Measurements from ENCODE around the gene NEDD9. TPM values are rescaled to one million over a fixed set of nuclear protein-coding genes. Genes with fewer than 3 reads are reported as not detected.

Gene NEDD9
- total and polyA plus RNA-seq, 10 of the 15 experiments (the other 5 are each of a cell fraction or from before 2014, with no cell fraction given): 4.9 to 92.6 (median 14.6) TPM

GRCh38 chr6:11282245-11282644 lies 49.8 kb upstream of the NEDD9 start:
- H3K4me3 ChIP-seq: no peak overlapping the region
- H3K36me3 ChIP-seq (ENCODE audit: control insufficient read depth in 2 of 2, insufficient read depth in 2 of 2, low read length in 1 of 2): peaks cover 4 to 8% of the 10 kb centered on the region in 2 experiments
- peaks cover 22% of the 10 kb centered on the region for H3K4me1 ChIP-seq (ENCODE audit: control insufficient read depth, insufficient read depth, low read length)
- no peak overlapping the region for H3K27ac ChIP-seq (ENCODE audit: control insufficient read depth, insufficient read depth)
- RAD21 ChIA-PET (ENCODE audit: unreplicated experiment): no interaction called here
- SMC1A ChIA-PET (ENCODE audit: uncharacterized antibody, unreplicated experiment): interaction anchor here (0.9 to 1.4 kb wide), 2 partner anchors 10 to 65 kb away, joined by 3 to 6 read pairs; no protein-coding TSS in a partner anchor
- intact Hi-C loops (cut with micrococcal nuclease; ENCODE audit: unreplicated experiment) (no loop called here), in situ Hi-C loops (cut with MboI) (no loop called here)
- WGBS (ENCODE audit: insufficient coverage, insufficient replicate concordance, low lambda C conversion rate, missing lambda C conversion rate): 97% methylated on average over 2 of the region's 2 CpGs
- ATAC-seq (no peak), FAIRE-seq (no peak), DNase-seq (ENCODE audit: low read depth, low spot score) (no peak)
- no peak overlapping the region for H3K4me2 ChIP-seq (ENCODE audit: control insufficient read depth, insufficient read depth)
- POLR2A ChIA-PET: interaction anchor here (0.6 to 0.7 kb wide), 2 partner anchors 13 to 174 kb away, joined by 3 read pairs; no protein-coding TSS in a partner anchor
- H3K9me3 ChIP-seq (replicated peaks; ENCODE audit: control insufficient read depth, insufficient read depth, low read length): peaks cover 2% of the 10 kb centered on the region; the same call in 2 of the 3 replicates
- H3K79me2 ChIP-seq (ENCODE audit: control insufficient read depth, insufficient read depth, low read length): no peaks in the 10 kb centered on the region; the same call in 1 of the 2 replicates
- H3K9ac ChIP-seq (ENCODE audit: control insufficient read depth, insufficient read depth, low read length): no peak overlapping the region
- H3K27me3 ChIP-seq (replicated peaks in 1 of 2; ENCODE audit: control insufficient read depth in 2 of 2, insufficient read depth in 2 of 2, low read length in 1 of 2): no peaks in the 10 kb centered on the region
- CTCF ChIA-PET: no interaction called here
- TSS peak; percentile 8 for BruUV-seq (replicated peaks)
- H4K20me1 ChIP-seq (ENCODE audit: control insufficient read depth, insufficient read depth): no peaks in the 10 kb centered on the region
- no peak overlapping the region for H2AFZ ChIP-seq (ENCODE audit: control insufficient read depth, low read depth, low read length)
- TF ChIP-seq RUNX3 (IDR thresholded peaks at IDR 0.05; ENCODE audit: low read length): peak; percentile 16; the same call in 1 of the 2 replicates
- TF ChIP-seq CBX3 (IDR thresholded peaks at IDR 0.05; ENCODE audit: borderline replicate concordance, low read depth): no peak
- no peak for TF ChIP-seq BACH1 (IDR thresholded peaks at IDR 0.05; ENCODE audit: borderline replicate concordance)

- no TSS peak for BruUV-seq (replicated peaks)
- no peak for TF ChIP-seq USF2 (IDR thresholded peaks at IDR 0.05; ENCODE audit: borderline replicate concordance, low read depth, low read length)
- no peak for TF ChIP-seq ATF3 (IDR thresholded peaks at IDR 0.05; ENCODE audit: borderline replicate concordance, extremely low read depth, low read depth, low read length)
- no peak for TF ChIP-seq RBBP5 (conservative IDR thresholded peaks at IDR 0.05)
- TF ChIP-seq SRF (IDR thresholded peaks at IDR 0.05; ENCODE audit: low read depth in 2 of 2, low read length in 2 of 2): no peak
- no peak for TF ChIP-seq BHLHE40 (IDR thresholded peaks at IDR 0.05; ENCODE audit: borderline replicate concordance in 1 of 2, low read depth in 2 of 2, low read length in 1 of 2)
- no peak for TF ChIP-seq NFYA (IDR thresholded peaks at IDR 0.05; ENCODE audit: borderline replicate concordance, low read depth, low read length)
- no peak for TF ChIP-seq GABPA (IDR thresholded peaks at IDR 0.05; ENCODE audit: low read depth)
- TF ChIP-seq NFIC (IDR thresholded peaks at IDR 0.05; ENCODE audit: low read depth, low read length): no peak
- no peak for TF ChIP-seq BCLAF1 (IDR thresholded peaks at IDR 0.05)
- TF ChIP-seq ASH2L (IDR thresholded peaks at IDR 0.05; ENCODE audit: borderline replicate concordance, low read depth): no peak
Observed at GRCh38 chr6:11280394-11280793, 47.9 kb upstream of the NEDD9 start.

More at GRCh38 chr6:11280394-11280793, 47.9 kb upstream of the NEDD9 start:
- H2AFZ ChIP-seq (ENCODE audit: control insufficient read depth, low read depth, low read length): no peak overlapping the region
- H3K4me2 ChIP-seq (ENCODE audit: control insufficient read depth, insufficient read depth): no peak overlapping the region
- no peak overlapping the region for H3K27ac ChIP-seq (ENCODE audit: control insufficient read depth, insufficient read depth)
- H3K27me3 ChIP-seq (replicated peaks in 1 of 2; ENCODE audit: control insufficient read depth in 2 of 2, insufficient read depth in 2 of 2, low read length in 1 of 2): no peaks in the 10 kb centered on the region
- peaks cover 4 to 8% of the 10 kb centered on the region in 2 experiments for H3K36me3 ChIP-seq (ENCODE audit: control insufficient read depth in 2 of 2, insufficient read depth in 2 of 2, low read length in 1 of 2)
- CTCF ChIA-PET: interaction anchor here (2.1 kb wide), 1 partner anchor 23 kb away, joined by 5 read pairs; no protein-coding TSS in a partner anchor
- in situ Hi-C loops (cut with MboI): no loop called here
- FAIRE-seq (no peak), ATAC-seq (no peak), DNase-seq (ENCODE audit: low read depth, low spot score) (no peak)
- no peak overlapping the region for H3K4me3 ChIP-seq
- 98% methylated on average over 4 of the region's 4 CpGs for WGBS (ENCODE audit: insufficient coverage, insufficient replicate concordance, low lambda C conversion rate, missing lambda C conversion rate)
- no peaks in the 10 kb centered on the region for H4K20me1 ChIP-seq (ENCODE audit: control insufficient read depth, insufficient read depth)
- POLR2A ChIA-PET: no interaction called here
- no peaks in the 10 kb centered on the region for H3K9me3 ChIP-seq (replicated peaks; ENCODE audit: control insufficient read depth, insufficient read depth, low read length)
- H3K79me2 ChIP-seq (ENCODE audit: control insufficient read depth, insufficient read depth, low read length): no peaks in the 10 kb centered on the region; the same call in 1 of the 2 replicates
- intact Hi-C loops (cut with micrococcal nuclease; ENCODE audit: unreplicated experiment): no loop called here
- H3K4me1 ChIP-seq (ENCODE audit: control insufficient read depth, insufficient read depth, low read length): peaks cover 38% of the 10 kb centered on the region
- SMC1A ChIA-PET (ENCODE audit: uncharacterized antibody, unreplicated experiment): interaction anchor here (1.0 to 7.2 kb wide), 9 partner anchors 10 to 215 kb away, joined by 4 to 112 read pairs (median 86); partner anchors contain the start of gene NEDD9
- no peak overlapping the region for H3K9ac ChIP-seq (ENCODE audit: control insufficient read depth, insufficient read depth, low read length)
- RAD21 ChIA-PET (ENCODE audit: unreplicated experiment): interaction anchor here (1.3 to 6.3 kb wide), 3 partner anchors 83 to 216 kb away, joined by 4 to 108 read pairs (median 90); no protein-coding TSS in a partner anchor

Measured in GM12878 (cell line).